Osteoblast (primary cell): ENCODE results near the gene TRPM5. TPM values are rescaled to one million over a fixed set of nuclear protein-coding genes. Genes with fewer than 3 reads are reported as not detected.

ENCODE experiments used
- DNase-seq: peaks from one replicate; pipeline ENCODE4 v3.0.0; 2011; ENCODE audit warnings: low spot score, mixed read lengths; ENCODE audit not compliant: insufficient read length; ENCODE audit errors: missing footprints
- H2AFZ ChIP-seq: 2 replicates; pipeline ENCODE4 v1.6.0; 2011; ENCODE audit warnings: mild to moderate bottlenecking, low read length
- H3K27ac ChIP-seq: 2 replicates; pipeline ENCODE4 v1.5.1; 2011; ENCODE audit warnings: mild to moderate bottlenecking, low read depth, low read length, moderate library complexity
- H3K27me3 ChIP-seq: 2 replicates; pipeline ENCODE4 v1.6.0; 2012; ENCODE audit warnings: mild to moderate bottlenecking, control low read depth, inconsistent platforms, low read length, moderate library complexity; ENCODE audit not compliant: insufficient read depth
- H3K36me3 ChIP-seq: 2 replicates; pipeline ENCODE4 v1.5.1; 2011; ENCODE audit warnings: mild to moderate bottlenecking, low read length, control low read depth, moderate library complexity; ENCODE audit not compliant: insufficient read depth
- H3K4me1 ChIP-seq: 2 replicates; pipeline ENCODE4 v1.5.1; 2011; ENCODE audit warnings: mild to moderate bottlenecking, low read length, control low read depth, moderate library complexity; ENCODE audit not compliant: insufficient read depth
- H3K4me2 ChIP-seq: 2 replicates; pipeline ENCODE4 v1.6.0; 2011; ENCODE audit warnings: mild to moderate bottlenecking, low read length; ENCODE audit not compliant: insufficient read depth
- H3K4me3 ChIP-seq: fragments of 200-600 bp; sonication (generic); 3 replicates; pipeline ENCODE4 v1.5.1; 2012; ENCODE audit warnings: mild to moderate bottlenecking, low read length, inconsistent platforms; ENCODE audit not compliant: insufficient read depth
- H3K79me2 ChIP-seq: 2 replicates; pipeline ENCODE4 v1.6.0; 2012; ENCODE audit warnings: mild to moderate bottlenecking, low read length, control low read depth, inconsistent platforms; ENCODE audit not compliant: insufficient read depth
- H3K9me3 ChIP-seq: 2 replicates; pipeline ENCODE4 v1.5.1; 2011; ENCODE audit warnings: low read depth, low read length, control low read depth
- H4K20me1 ChIP-seq: 2 replicates; pipeline ENCODE4 v1.6.0; 2012; ENCODE audit warnings: mild to moderate bottlenecking, low read length, control low read depth; ENCODE audit not compliant: insufficient read depth
- total RNA-seq: library from RNA; depleted of rRNA; stranded (reverse); fragments of >200 nt; gene quantifications from 2 replicates; pipeline ENCODE4 v1.2.3, GENCODE V29; 2012
- TF ChIP-seq, protein P1 (sequence below): IDR thresholded peaks from 2 replicates; pipeline ENCODE4 v1.5.1; 2011; ENCODE audit warnings: mild to moderate bottlenecking, low read depth, low read length, moderate library complexity; ENCODE audit errors: extremely low read depth

The TRPM5 gene
- total RNA-seq, 1 donor: not detected

DNA sequence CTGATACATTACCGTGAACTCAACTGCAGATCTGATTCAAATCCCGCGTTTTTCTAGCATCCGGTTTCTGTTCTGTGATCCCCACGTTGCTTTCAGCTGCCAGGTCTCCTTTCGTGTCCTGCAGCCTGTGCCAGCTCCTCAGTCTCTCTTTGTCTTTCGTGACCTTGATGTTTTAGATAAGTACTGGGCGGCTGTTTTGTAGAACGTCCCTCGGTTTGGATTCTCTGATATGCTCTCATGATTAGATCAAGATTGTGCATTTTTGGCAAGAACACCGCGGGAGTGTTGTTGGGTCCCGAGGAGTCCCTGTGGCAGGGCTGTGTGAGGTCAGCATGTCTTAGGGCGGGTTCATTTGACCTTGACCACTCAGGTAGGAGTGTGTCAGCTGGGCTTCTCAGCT is 39.1 kb upstream of the TRPM5 start:
- Histone ChIP-seq H3K4me2 (no peak overlapping the region), H3K27me3 (peaks cover 7% of the 10 kb centered on the region)
- TF ChIP-seq, protein P1, sequence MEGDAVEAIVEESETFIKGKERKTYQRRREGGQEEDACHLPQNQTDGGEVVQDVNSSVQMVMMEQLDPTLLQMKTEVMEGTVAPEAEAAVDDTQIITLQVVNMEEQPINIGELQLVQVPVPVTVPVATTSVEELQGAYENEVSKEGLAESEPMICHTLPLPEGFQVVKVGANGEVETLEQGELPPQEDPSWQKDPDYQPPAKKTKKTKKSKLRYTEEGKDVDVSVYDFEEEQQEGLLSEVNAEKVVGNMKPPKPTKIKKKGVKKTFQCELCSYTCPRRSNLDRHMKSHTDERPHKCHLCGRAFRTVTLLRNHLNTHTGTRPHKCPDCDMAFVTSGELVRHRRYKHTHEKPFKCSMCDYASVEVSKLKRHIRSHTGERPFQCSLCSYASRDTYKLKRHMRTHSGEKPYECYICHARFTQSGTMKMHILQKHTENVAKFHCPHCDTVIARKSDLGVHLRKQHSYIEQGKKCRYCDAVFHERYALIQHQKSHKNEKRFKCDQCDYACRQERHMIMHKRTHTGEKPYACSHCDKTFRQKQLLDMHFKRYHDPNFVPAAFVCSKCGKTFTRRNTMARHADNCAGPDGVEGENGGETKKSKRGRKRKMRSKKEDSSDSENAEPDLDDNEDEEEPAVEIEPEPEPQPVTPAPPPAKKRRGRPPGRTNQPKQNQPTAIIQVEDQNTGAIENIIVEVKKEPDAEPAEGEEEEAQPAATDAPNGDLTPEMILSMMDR: no peak

DNA sequence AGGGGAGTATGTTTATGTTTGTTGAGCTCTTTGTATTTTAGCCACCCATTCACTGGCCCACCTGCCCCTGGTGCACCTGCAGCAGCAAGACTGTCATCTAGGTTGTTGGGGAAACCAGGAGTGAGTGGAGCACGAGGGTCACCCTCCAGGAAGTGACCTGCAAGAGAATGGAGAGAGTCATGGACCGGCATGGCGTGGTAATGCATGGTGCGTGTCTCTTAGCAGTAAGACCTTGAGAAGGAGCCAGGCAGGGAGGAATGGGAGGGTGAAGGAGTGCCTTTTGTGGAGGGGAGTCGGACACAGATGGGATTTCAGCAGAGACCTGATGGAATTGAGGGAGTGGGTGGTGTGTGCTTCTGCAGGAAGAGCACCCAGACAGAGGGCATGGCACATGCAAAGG is 38.4 kb upstream of the TRPM5 start:
- Histone ChIP-seq H3K4me1 (no peaks in the 10 kb centered on the region), H2AFZ (no peak overlapping the region), H4K20me1 (no peaks in the 10 kb centered on the region), H3K27me3 (peaks cover 10% of the 10 kb centered on the region), H3K9me3 (no peaks in the 10 kb centered on the region), H3K27ac (no peak overlapping the region), H3K36me3 (no peaks in the 10 kb centered on the region), H3K4me3 (no peak overlapping the region), H3K79me2 (no peaks in the 10 kb centered on the region), H3K4me2 (no peak overlapping the region)
- DNase-seq: peak; percentile 17
- TF ChIP-seq, protein P1: no peak

More for the DNA sequence above, 39.1 kb upstream of the TRPM5 start:
- Histone ChIP-seq H3K9me3 (peaks cover 2% of the 10 kb centered on the region), H3K79me2 (no peaks in the 10 kb centered on the region), H2AFZ (no peak overlapping the region), H3K36me3 (no peaks in the 10 kb centered on the region), H3K27ac (no peak overlapping the region), H4K20me1 (no peaks in the 10 kb centered on the region), H3K4me3 (no peak overlapping the region), H3K4me1 (no peaks in the 10 kb centered on the region)
- DNase-seq: peak; percentile 23

DNA sequence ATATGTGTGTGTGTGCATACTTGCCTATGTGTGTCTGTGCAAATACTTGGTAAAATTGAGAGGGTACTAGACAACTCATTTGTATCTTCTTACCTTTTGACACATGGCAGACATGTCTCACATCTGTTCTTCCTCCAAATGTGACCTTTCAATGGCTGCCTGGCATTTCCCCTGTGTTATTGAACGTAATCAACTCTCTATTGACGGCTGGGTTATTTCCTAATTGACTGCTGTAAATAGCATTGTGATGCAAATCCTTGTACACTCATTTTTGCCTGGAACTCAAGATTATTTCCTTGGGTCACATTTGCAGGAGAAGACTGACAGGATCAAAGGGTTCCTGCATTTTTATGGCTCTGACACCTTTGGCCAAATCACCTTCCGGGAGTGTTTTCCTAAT is 37.9 kb upstream of the TRPM5 start:
- H3K4me1 ChIP-seq: no peaks in the 10 kb centered on the region
- H3K79me2 ChIP-seq: no peaks in the 10 kb centered on the region
- H3K4me2 ChIP-seq: no peak overlapping the region
- H2AFZ ChIP-seq: no peak overlapping the region
- H3K27me3 ChIP-seq: peaks cover 12% of the 10 kb centered on the region
- no peaks in the 10 kb centered on the region for H3K36me3 ChIP-seq
- TF ChIP-seq, protein P1: no peak
- H3K4me3 ChIP-seq: no peak overlapping the region
- H3K27ac ChIP-seq: no peak overlapping the region
- no peaks in the 10 kb centered on the region for H4K20me1 ChIP-seq
- peak; percentile 17 for DNase-seq
- H3K9me3 ChIP-seq: no peaks in the 10 kb centered on the region

DNA sequence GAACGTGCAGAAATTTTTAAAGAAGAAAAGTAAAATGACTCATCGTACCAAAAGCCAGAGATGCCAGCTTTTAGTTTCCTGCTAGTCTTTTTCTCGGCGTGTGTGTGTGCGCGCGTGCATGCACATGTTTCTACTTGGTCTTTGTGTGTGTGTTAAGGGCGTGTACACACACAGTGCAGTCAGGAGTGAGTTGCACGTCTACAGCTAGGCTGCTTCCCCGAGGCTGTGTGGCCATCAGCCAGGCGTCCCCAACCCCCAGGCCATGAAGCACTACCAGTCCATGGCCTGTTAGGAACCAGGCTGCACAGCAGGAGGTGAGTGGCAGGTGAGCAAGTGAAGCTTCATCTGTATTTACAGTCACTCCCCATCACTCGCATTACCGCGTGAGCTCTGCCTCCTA is 36.9 kb upstream of the TRPM5 start:
- no peak overlapping the region for H3K4me3 ChIP-seq
- no peak overlapping the region for H3K27ac ChIP-seq
- H2AFZ ChIP-seq: no peak overlapping the region
- H3K4me1 ChIP-seq: no peaks in the 10 kb centered on the region
- no peaks in the 10 kb centered on the region for H3K79me2 ChIP-seq
- no peak overlapping the region for H3K4me2 ChIP-seq
- no peak for DNase-seq
- H3K27me3 ChIP-seq: peaks cover 21% of the 10 kb centered on the region
- TF ChIP-seq, protein P1: no peak
- H4K20me1 ChIP-seq: no peaks in the 10 kb centered on the region
- H3K36me3 ChIP-seq: no peaks in the 10 kb centered on the region
- H3K9me3 ChIP-seq: no peaks in the 10 kb centered on the region
